GM10847 (cell line): ENCODE results near the gene TRPM2.

ENCODE experiments used
- POLR2A ChIP-seq: IDR thresholded peaks from 2 replicates; pipeline ENCODE4 v1.6.1; 2011; ENCODE audit not compliant: insufficient read length; ENCODE audit errors: extremely low read depth

Gene TRPM2

GRCh38 chr21:44370027-44370735, 16.8 kb downstream of the TRPM2 start:
- no peak for TF ChIP-seq POLR2A

GRCh38 chr21:44370786-44371410, 17.5 kb downstream of the TRPM2 start:
- no peak for TF ChIP-seq POLR2A

- TF ChIP-seq POLR2A, result no peak
These were observed 18.2 kb downstream of the TRPM2 start for GRCh38 chr21:44371596-44371995.

- no peak for TF ChIP-seq POLR2A
These were observed 19.2 kb downstream of the TRPM2 start for GRCh38 chr21:44372616-44373015.

- no peak for TF ChIP-seq POLR2A
These were observed 21.3 kb downstream of the TRPM2 start for GRCh38 chr21:44374601-44375280.

GRCh38 chr21:44375281-44375651, 21.8 kb downstream of the TRPM2 start:
- TF ChIP-seq POLR2A, result no peak

- no peak for TF ChIP-seq POLR2A
These were observed 22.4 kb downstream of the TRPM2 start for GRCh38 chr21:44375761-44376241.

GRCh38 chr21:44376606-44377005, 23.2 kb downstream of the TRPM2 start:
- TF ChIP-seq POLR2A, result no peak

GRCh38 chr21:44377201-44377921, 23.9 kb downstream of the TRPM2 start:
- TF ChIP-seq POLR2A, result no peak

GRCh38 chr21:44377922-44378645, 24.7 kb downstream of the TRPM2 start:
- no peak for TF ChIP-seq POLR2A

GRCh38 chr21:44378646-44379514, 25.5 kb downstream of the TRPM2 start:
- TF ChIP-seq POLR2A, result no peak

GRCh38 chr21:44379515-44379848, 26.1 kb downstream of the TRPM2 start:
- no peak for TF ChIP-seq POLR2A

- TF ChIP-seq POLR2A, result no peak
These were observed 26.8 kb downstream of the TRPM2 start for GRCh38 chr21:44379991-44380865.
